ENCODE measurements around the gene SEC24A.
"Not testable (repeated sequence)": the region's sequence is repeated elsewhere in the genome, so short reads cannot be mapped to it uniquely, and the experiment has no call there.

The SEC24A gene

DNA sequence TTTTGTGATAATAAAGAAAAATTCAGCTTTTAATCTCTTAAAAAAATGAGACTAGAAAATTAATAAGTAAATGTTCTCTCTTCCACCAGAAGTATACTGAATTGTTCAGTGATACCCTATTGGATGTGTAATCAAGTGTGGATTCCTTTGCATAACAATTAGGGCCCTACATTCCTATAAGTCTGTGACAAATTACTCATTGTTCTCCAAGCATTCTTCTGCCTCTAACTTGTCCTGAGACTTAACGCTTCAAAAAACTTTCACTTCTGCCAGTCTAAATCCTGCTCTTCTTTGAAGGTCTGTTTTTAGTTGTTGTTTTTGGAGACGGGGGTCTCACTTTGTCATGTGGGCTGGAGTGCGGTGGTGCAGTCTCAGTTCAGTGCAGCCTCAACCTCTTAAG is 100.8 kb downstream of the SEC24A start:
- no peak for DNase-seq (ENCODE audit: low read depth)

DNA sequence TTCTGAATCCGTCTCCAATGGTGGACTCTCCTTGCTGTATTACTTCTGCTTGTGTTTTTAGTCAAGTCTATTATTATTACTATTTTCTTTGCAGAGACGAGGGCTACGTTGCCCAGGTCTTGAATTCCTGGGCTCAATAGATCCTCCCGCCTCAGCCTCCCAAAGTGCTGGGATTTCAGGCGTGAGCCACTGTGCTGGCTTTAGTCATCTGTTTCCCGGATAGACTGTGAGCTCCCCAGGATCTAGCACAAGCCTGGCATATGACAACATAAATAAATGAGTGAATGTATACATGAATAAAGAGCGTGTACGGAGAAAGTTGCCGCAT is 109.6 kb downstream of the SEC24A start:
- DNase-seq (ENCODE audit: low read depth), result no peak

DNA sequence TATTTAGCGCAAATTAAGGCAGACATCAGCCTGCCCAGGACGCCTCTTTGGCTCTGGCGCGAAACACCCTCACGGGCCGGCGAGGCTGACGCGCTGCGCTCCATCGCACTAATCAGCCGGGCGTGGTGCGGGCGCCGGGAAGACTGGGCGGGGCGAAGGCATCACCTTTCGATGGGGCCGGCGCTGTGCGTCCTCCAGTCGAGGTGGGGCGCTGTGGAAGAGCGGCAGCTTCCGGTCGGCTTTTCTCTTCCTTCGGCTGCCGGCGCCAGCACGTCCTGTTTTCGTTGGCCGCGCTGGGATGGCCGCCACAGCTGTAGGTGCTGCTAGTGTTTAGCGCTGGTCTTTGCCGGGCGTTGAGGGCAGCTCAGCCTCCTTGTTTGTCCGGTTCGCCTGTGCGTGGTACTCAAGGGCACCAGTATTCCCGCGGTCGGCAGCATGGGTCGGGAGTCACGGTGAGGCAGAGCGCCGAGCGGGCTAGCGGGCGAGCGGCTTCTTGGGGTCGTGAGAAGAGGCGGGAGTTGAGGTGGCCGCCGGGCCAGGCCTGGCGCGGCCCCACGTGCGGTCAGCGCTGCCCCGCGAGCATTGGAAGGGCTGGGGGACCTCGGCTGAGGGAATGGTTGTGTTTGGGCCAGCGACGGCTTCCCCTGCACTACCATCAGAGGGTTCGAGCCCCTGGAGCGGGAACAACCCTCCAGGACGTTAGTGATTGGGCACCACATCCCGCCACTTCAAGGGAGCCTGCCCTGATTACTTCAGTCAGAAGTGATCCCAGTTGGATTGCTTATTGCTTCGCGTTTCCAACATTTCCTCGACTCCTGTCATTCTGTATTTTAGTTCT is 110.1 kb downstream of the SEC24A start, which contains the start of gene DDX46:
Gene DDX46, plus strand, starts transcription at position 276 of the 838 bp plus-strand sequence. Its CDS starts 160 bp downstream, at position 436.
- DNase-seq (ENCODE audit: low read depth), result peak; percentile 88

DNA sequence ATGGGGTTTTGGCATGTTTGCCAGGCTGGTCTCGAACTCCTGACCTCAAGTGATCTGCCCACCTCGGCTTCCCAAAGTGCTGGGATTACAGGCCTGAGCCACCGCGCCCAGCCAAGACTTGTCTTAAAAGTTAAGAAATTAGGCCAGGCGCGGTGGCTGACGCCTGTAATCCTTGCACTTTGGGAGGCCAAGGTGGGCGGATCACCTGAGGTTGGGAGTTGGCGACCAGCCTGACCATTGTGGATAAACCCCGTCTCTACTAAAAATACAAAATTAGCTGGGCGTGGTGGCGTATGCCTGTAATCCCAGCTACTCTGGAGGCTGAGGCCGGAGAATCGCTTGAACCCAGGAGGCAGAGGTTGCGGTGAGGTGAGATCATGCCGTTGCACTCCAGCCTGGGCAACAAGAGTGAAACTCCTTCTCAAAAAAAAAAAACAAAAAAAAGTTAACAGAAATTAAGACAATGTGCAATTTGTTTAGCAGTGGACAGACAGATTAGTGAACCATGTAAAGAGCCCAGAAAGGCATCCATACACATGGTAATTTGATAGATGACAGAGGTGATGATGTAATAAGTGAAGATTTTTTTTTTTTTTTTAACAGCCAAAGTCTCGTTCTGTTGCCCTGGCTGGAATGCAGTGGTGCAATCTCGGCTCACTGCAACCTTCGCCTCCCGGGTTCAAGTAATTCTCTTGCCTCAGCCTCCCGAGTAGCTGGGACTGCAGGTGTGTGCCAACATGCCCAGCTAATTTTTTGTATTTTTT is 119.1 kb downstream of the SEC24A start:
- not testable (repeated sequence) for DNase-seq (ENCODE audit: low read depth)

DNA sequence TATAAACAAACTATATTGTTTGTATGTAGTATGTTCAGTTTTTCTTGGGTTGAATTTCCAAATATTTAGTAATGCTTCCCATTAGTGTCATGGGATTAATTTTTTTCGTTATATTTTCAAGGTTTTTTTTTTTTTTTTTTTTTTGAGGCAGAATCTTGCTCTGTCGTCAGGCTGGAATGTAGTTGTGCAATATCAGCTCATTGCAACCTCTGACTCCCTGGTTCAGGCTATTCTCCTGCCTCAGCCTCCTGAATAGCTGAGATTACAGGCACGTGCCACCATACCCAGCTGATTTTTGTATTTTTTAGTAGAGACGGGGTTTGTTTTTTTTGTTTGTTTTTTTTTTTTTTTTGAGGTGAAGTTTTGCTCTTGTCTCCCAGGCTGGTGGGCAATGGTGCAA is 120.6 kb downstream of the SEC24A start:
- DNase-seq (ENCODE audit: low read depth), result no peak

DNA sequence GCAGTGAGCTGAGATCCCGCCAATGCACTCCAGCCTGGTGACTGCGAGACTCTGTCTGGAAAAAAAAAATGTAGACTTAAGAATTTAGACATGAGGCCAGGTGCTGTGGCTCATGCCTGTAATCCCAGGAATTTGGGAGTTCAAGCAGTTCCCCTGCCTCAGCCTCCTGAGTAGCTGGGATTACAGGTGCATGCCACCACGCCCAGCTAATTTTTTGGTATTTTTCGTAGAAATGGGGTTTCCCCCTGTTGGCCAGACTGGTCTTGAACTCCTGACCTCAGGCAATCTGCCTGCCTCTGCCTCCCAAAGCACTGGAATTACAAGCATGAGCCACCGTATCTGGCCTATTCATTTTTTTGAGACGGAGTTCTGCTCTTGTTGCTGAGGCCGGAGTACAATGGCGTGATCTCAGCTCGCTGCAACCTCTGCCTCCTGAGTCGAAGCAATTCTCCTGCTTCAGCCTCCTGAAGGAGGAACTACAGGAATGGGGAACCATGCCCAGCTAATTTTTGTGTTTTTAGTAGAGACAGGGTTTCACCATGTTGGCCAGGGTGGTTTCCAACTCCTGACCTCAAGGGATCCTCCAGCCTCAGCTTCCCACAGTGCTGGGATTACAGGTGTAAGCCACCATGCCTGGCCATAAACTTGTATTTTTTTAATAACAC is 124.0 kb downstream of the SEC24A start:
- DNase-seq (ENCODE audit: low read depth), result no peak

DNA sequence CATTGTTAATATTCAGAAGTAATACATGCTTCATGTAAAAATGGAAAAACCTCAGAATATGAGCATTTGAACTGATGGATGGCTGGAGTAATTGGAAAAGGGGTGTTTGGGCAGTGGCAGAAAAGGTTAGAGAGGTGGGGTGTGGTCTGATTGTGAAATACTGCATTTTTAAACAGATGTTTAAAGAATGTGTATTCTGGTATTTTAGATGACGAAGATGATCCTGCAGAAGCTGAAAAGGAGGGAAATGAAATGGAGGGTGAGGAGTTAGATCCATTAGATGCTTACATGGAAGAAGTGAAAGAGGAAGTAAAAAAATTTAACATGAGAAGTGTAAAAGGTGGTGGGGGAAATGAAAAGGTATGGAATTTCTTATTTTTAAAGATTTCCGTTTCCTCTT is 128.8 kb downstream of the SEC24A start:
- no peak for DNase-seq (ENCODE audit: low read depth)

Measured in stimulated activated CD8-positive, alpha-beta memory T cell treated with anti-CD3 and anti-CD28 coated beads, Interleukin-12 subunit alpha, Interleukin-12 subunit beta, amount 100 ng/mL, for 4 hours (primary cell).